ENCODE data around the gene INF2. TPM values are rescaled to one million over a fixed set of nuclear protein-coding genes. Genes with fewer than 3 reads are reported as not detected.

The INF2 gene
- total and polyA plus RNA-seq, 9 of the 15 experiments (the other 6 are each of a cell fraction or from before 2014, with no cell fraction given) = 0.56 to 31.3 (median 7.8) TPM

- TF ChIP-seq IRF9 (tag; IDR thresholded peaks at IDR 0.05) (no peak), KLF1 (tag; IDR thresholded peaks at IDR 0.05) (no peak), LEF1 (IDR thresholded peaks at IDR 0.05) (no peak), NR4A1 (CRISPR knock-in tag; IDR thresholded peaks at IDR 0.05) (no peak), NR4A1 (tag; IDR thresholded peaks at IDR 0.05) (no peak), ESRRA (IDR thresholded peaks at IDR 0.05; ENCODE audit: borderline replicate concordance, low read depth) (peak; percentile 38; the same call in 1 of the 2 replicates), MNT (conservative IDR thresholded peaks at IDR 0.05) (no peak), SNRNP70 (optimal IDR thresholded peaks at IDR 0.05; ENCODE audit: low read depth, low read length) (no peak), CAMTA2 (CRISPR knock-in tag; conservative IDR thresholded peaks at IDR 0.05) (no peak), HBP1 (CRISPR knock-in tag; IDR thresholded peaks at IDR 0.05) (no peak), EP400 (IDR thresholded peaks at IDR 0.05) (no peak), RAD21 (CRISPR knock-in tag; conservative IDR thresholded peaks at IDR 0.05 in 1 of 2, IDR thresholded peaks at IDR 0.05 in 1 of 2) (peak; percentile 89 to 93), TCF3 (CRISPR knock-in tag; IDR thresholded peaks at IDR 0.05) (no peak), ELF1 (tag; IDR thresholded peaks at IDR 0.05) (no peak), CTBP1 (IDR thresholded peaks at IDR 0.05; ENCODE audit: borderline replicate concordance) (0 out of 2 replicates have a peak, but pooled peaks have one; percentile 26), JUN (IDR thresholded peaks at IDR 0.05; ENCODE audit: borderline replicate concordance, low read depth, low read length) (no peak), JUN (CRISPR knock-in tag; IDR thresholded peaks at IDR 0.05; ENCODE audit: borderline replicate concordance) (no peak)
- TF ChIP-seq, protein P1, sequence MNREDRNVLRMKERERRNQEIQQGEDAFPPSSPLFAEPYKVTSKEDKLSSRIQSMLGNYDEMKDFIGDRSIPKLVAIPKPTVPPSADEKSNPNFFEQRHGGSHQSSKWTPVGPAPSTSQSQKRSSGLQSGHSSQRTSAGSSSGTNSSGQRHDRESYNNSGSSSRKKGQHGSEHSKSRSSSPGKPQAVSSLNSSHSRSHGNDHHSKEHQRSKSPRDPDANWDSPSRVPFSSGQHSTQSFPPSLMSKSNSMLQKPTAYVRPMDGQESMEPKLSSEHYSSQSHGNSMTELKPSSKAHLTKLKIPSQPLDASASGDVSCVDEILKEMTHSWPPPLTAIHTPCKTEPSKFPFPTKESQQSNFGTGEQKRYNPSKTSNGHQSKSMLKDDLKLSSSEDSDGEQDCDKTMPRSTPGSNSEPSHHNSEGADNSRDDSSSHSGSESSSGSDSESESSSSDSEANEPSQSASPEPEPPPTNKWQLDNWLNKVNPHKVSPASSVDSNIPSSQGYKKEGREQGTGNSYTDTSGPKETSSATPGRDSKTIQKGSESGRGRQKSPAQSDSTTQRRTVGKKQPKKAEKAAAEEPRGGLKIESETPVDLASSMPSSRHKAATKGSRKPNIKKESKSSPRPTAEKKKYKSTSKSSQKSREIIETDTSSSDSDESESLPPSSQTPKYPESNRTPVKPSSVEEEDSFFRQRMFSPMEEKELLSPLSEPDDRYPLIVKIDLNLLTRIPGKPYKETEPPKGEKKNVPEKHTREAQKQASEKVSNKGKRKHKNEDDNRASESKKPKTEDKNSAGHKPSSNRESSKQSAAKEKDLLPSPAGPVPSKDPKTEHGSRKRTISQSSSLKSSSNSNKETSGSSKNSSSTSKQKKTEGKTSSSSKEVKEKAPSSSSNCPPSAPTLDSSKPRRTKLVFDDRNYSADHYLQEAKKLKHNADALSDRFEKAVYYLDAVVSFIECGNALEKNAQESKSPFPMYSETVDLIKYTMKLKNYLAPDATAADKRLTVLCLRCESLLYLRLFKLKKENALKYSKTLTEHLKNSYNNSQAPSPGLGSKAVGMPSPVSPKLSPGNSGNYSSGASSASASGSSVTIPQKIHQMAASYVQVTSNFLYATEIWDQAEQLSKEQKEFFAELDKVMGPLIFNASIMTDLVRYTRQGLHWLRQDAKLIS (CRISPR knock-in tag; IDR thresholded peaks at IDR 0.05) = no peak
- TF ChIP-seq, protein P2, sequence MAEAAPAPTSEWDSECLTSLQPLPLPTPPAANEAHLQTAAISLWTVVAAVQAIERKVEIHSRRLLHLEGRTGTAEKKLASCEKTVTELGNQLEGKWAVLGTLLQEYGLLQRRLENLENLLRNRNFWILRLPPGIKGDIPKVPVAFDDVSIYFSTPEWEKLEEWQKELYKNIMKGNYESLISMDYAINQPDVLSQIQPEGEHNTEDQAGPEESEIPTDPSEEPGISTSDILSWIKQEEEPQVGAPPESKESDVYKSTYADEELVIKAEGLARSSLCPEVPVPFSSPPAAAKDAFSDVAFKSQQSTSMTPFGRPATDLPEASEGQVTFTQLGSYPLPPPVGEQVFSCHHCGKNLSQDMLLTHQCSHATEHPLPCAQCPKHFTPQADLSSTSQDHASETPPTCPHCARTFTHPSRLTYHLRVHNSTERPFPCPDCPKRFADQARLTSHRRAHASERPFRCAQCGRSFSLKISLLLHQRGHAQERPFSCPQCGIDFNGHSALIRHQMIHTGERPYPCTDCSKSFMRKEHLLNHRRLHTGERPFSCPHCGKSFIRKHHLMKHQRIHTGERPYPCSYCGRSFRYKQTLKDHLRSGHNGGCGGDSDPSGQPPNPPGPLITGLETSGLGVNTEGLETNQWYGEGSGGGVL (CRISPR knock-in tag; IDR thresholded peaks at IDR 0.05) = no peak
Observed at GRCh38 chr14:104639885-104640548, 49.4 kb upstream of the INF2 start (continued).

Data from K562 (cell line).